H9 (cell line): ENCODE results near the gene UBE3B. TPM values are rescaled to one million over a fixed set of nuclear protein-coding genes. Genes with fewer than 3 reads are reported as not detected.

Source experiments
- DNase-seq: peaks from one replicate; pipeline ENCODE4 v3.0.0-alpha.2; 2017
- H2AFZ ChIP-seq: one replicate; pipeline ENCODE4 v1.6.1; 2013; ENCODE audit warnings: mild to moderate bottlenecking, low read length, control low read depth, moderate library complexity
- H2AK5ac ChIP-seq: 2 replicates; pipeline ENCODE4 v1.6.1; 2013; ENCODE audit warnings: low read length, control low read depth, mixed read lengths; ENCODE audit not compliant: insufficient read length
- H2BK120ac ChIP-seq: one replicate; pipeline ENCODE4 v1.6.1; 2013; ENCODE audit warnings: low read depth, mild to moderate bottlenecking, low read length, control low read depth, inconsistent platforms; ENCODE audit not compliant: poor library complexity, severe bottlenecking
- H2BK12ac ChIP-seq: 2 replicates; pipeline ENCODE4 v1.6.1; 2013; ENCODE audit warnings: low read length, control low read depth, mixed read lengths, low read depth; ENCODE audit not compliant: insufficient read length
- H2BK15ac ChIP-seq: 2 replicates; pipeline ENCODE4 v1.6.1; 2013; ENCODE audit warnings: low read depth, low read length, control low read depth
- H2BK20ac ChIP-seq: one replicate; pipeline ENCODE4 v1.6.1; 2013; ENCODE audit warnings: low read depth, mild to moderate bottlenecking, low read length, control low read depth, inconsistent platforms; ENCODE audit not compliant: poor library complexity, severe bottlenecking
- H2BK5ac ChIP-seq: 2 replicates; pipeline ENCODE4 v1.6.1; 2013; ENCODE audit warnings: low read length, control low read depth, mixed read lengths; ENCODE audit not compliant: insufficient read length
- H3K14ac ChIP-seq: 2 replicates; pipeline ENCODE4 v1.6.1; 2013; ENCODE audit warnings: low read length, control low read depth; ENCODE audit not compliant: insufficient read depth
- H3K18ac ChIP-seq: 2 replicates; pipeline ENCODE4 v1.6.1; 2013; ENCODE audit warnings: low read depth, mild to moderate bottlenecking, mixed read lengths, low read length, control low read depth; ENCODE audit not compliant: insufficient read length
- H3K23ac ChIP-seq: 2 replicates; pipeline ENCODE4 v1.6.1; 2013; ENCODE audit warnings: low read length, control low read depth, mixed read lengths, low read depth; ENCODE audit not compliant: insufficient read length
- H3K23me2 ChIP-seq: 2 replicates; pipeline ENCODE4 v1.6.1; 2013; ENCODE audit warnings: low read depth, mild to moderate bottlenecking, mixed read lengths, low read length, control low read depth; ENCODE audit not compliant: insufficient read length, poor library complexity, severe bottlenecking
- H3K27ac ChIP-seq: 2 replicates; pipeline ENCODE4 v1.5.1; 2013; ENCODE audit warnings: low read length, control low read depth, mixed read lengths, low read depth; ENCODE audit not compliant: insufficient read length
- H3K27me3 ChIP-seq: 2 replicates; pipeline ENCODE4 v1.6.1; 2013; ENCODE audit warnings: low read length, control low read depth, inconsistent platforms; ENCODE audit not compliant: insufficient read depth
- H3K4ac ChIP-seq: 2 replicates; pipeline ENCODE4 v1.6.1; 2013; ENCODE audit warnings: low read depth, mild to moderate bottlenecking, control low read depth, inconsistent platforms, low read length, moderate library complexity
- H3K4me1 ChIP-seq: 2 replicates; pipeline ENCODE4 v1.6.1; 2013; ENCODE audit warnings: low read length, control low read depth, inconsistent platforms; ENCODE audit not compliant: insufficient read depth
- H3K4me2 ChIP-seq: 2 replicates; pipeline ENCODE4 v1.6.1; 2013; ENCODE audit warnings: low read length, control low read depth, mixed read lengths; ENCODE audit not compliant: insufficient read length, insufficient read depth
- H3K56ac ChIP-seq: 2 replicates; pipeline ENCODE4 v1.6.1; 2013; ENCODE audit warnings: low read depth, mild to moderate bottlenecking, mixed read lengths, low read length, control low read depth; ENCODE audit not compliant: insufficient read length
- H3K79me1 ChIP-seq: 2 replicates; pipeline ENCODE4 v1.6.1; 2013; ENCODE audit warnings: low read depth, mild to moderate bottlenecking, moderate library complexity, low read length, control low read depth, inconsistent platforms; ENCODE audit not compliant: insufficient read depth, poor library complexity, severe bottlenecking
- H3K79me2 ChIP-seq: 2 replicates; pipeline ENCODE4 v1.6.1; 2013; ENCODE audit warnings: low read length, control low read depth, inconsistent platforms; ENCODE audit not compliant: insufficient read depth
- H3K9ac ChIP-seq: 2 replicates; pipeline ENCODE4 v1.6.1; 2013; ENCODE audit warnings: low read length, control low read depth, mixed read lengths; ENCODE audit not compliant: insufficient read length; ENCODE audit errors: extremely low read depth
- H3K9me3 ChIP-seq: one replicate; pipeline ENCODE4 v1.6.1; 2013; ENCODE audit warnings: low read depth, low read length, inconsistent platforms; ENCODE audit not compliant: control insufficient read depth
- H3T11ph ChIP-seq: one replicate; pipeline ENCODE4 v1.6.1; 2013; ENCODE audit warnings: mild to moderate bottlenecking, low read length, control low read depth, inconsistent platforms
- H4K20me1 ChIP-seq: one replicate; pipeline ENCODE4 v1.6.1; 2013; ENCODE audit not compliant: control insufficient read depth, insufficient read length, insufficient read depth
- H4K5ac ChIP-seq: 2 replicates; pipeline ENCODE4 v1.6.1; 2013; ENCODE audit warnings: low read depth, mild to moderate bottlenecking, mixed read lengths, low read length, control low read depth; ENCODE audit not compliant: insufficient read length
- H4K8ac ChIP-seq: replicated peaks from 2 replicates; pipeline ENCODE4 v1.6.1; 2013; ENCODE audit warnings: low read length, control low read depth, mixed read lengths, low read depth; ENCODE audit not compliant: insufficient read length
- H4K91ac ChIP-seq: 2 replicates; pipeline ENCODE4 v1.6.1; 2013; ENCODE audit warnings: low read depth, mild to moderate bottlenecking, moderate library complexity, mixed read lengths, low read length, control low read depth; ENCODE audit not compliant: insufficient read length
- H3K27ac Mint-ChIP-seq, 3 experiments: 2 replicates in 2 of 3; 3 replicates in 1 of 3; pipeline ENCODE4 v1.8.0; 2020 to 2021; ENCODE audit warnings: mixed read lengths in 3 of 3, mild to moderate bottlenecking in 1 of 3, moderate library complexity in 1 of 3
- H3K27me3 Mint-ChIP-seq: 2 replicates; pipeline ENCODE4 v1.8.0; 2021; ENCODE audit warnings: low read depth, mild to moderate bottlenecking, moderate library complexity, mixed read lengths
- H3K36me3 Mint-ChIP-seq, 3 experiments: 2 replicates in 2 of 3; 3 replicates in 1 of 3; pipeline ENCODE4 v1.8.0; 2020 to 2021; ENCODE audit warnings: low read depth in 3 of 3, mixed read lengths in 3 of 3; ENCODE audit not compliant: insufficient read depth in 1 of 3
- H3K4me1 Mint-ChIP-seq, 2 experiments: 2 replicates each; pipeline ENCODE4 v1.8.0; 2020; ENCODE audit warnings: mixed read lengths in 2 of 2
- H3K4me3 Mint-ChIP-seq, 2 experiments: 2 replicates in 1 of 2; 3 replicates in 1 of 2; pipeline ENCODE4 v1.8.0; 2020 to 2021; ENCODE audit warnings: mild to moderate bottlenecking in 2 of 2, mixed read lengths in 2 of 2, moderate library complexity in 1 of 2
- H3K9me3 Mint-ChIP-seq, 2 experiments: 2 replicates in 1 of 2; 3 replicates in 1 of 2; pipeline ENCODE4 v1.8.0; 2020; ENCODE audit warnings: mild to moderate bottlenecking in 2 of 2, mixed read lengths in 2 of 2, moderate library complexity in 1 of 2
- CTCF ChIP-seq: fragments of 200-600 bp; sonication (generic); conservative IDR thresholded peaks from 3 replicates; pipeline ENCODE4 v1.8.0; 2021; ENCODE audit warnings: antibody characterized with exemption, mild to moderate bottlenecking
- WGBS: extraction: QIAGEN DNeasy Blood & Tissue Kit; methylation state at CpG from one replicate; pipeline ENCODE4 v1.1.7; 2013; ENCODE audit warnings: missing lambda C conversion rate, low lambda C conversion rate, mixed read lengths; ENCODE audit not compliant: insufficient read length; ENCODE audit errors: extremely low coverage; 5-methylcytosine and 5-hydroxymethylcytosine counted together
- total RNA-seq: library from RNA; stranded (reverse); gene quantifications from 2 replicates; pipeline ENCODE4 v1.2.1, GENCODE V29; 2021

Gene UBE3B
- total RNA-seq, 1 experiment from 2014 or later: 24.2 TPM

DNA sequence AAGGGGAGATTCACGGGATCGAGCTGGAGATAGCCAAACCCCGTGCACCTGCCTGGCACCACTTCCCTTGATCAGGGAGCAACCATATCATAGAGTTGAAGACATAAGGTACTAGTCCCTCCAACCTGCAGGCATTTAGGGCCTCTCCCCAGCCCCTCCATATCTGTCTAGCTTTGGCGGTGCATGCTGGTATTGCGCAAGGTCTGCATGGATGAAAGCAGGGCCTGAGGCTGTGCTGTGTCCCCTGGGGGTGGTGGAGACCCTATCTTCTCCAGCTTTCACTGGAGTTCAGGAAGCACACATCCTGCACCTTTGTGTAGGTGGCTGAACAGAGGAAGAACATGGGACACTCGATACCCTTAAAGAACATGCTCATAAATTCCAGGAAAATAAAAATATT lies 47.2 kb upstream of the UBE3B start:
- no peaks in the 10 kb centered on the region for H3K79me1 ChIP-seq
- Mint-ChIP-seq H3K36me3 (no peaks in the 10 kb centered on the region), H3K9me3 (no peaks in the 10 kb centered on the region; a peak in 1 of 5 replicates), H3K4me3 (no peak overlapping the region), H3K27ac (peak overlapping the region in 1 of 3 experiments; percentile 59; a peak in 1 of 7 replicates), H3K4me1 (peaks cover 23 to 24% of the 10 kb centered on the region in 2 experiments), H3K27me3 (no peaks in the 10 kb centered on the region; the same call in 1 of the 2 replicates)
- no peak overlapping the region for H2AFZ ChIP-seq
- no peak overlapping the region for H4K91ac ChIP-seq
- H3K18ac ChIP-seq: no peak overlapping the region
- no peak overlapping the region for H3T11ph ChIP-seq
- no peak overlapping the region for H3K27ac ChIP-seq
- DNase-seq: no peak
- H3K9ac ChIP-seq: no peak overlapping the region
- no CpG with 5 or more reads among the region's 6 CpGs for WGBS
- H3K23ac ChIP-seq: no peak overlapping the region
- no peak for TF ChIP-seq CTCF
- no peaks in the 10 kb centered on the region for H3K23me2 ChIP-seq
- H3K27me3 ChIP-seq: no peaks in the 10 kb centered on the region
- no peaks in the 10 kb centered on the region for H3K9me3 ChIP-seq
- no peak overlapping the region for H2BK12ac ChIP-seq
- no peak overlapping the region for H3K56ac ChIP-seq
- no peak overlapping the region for H3K4me2 ChIP-seq
- H4K8ac ChIP-seq: no peak overlapping the region
- H3K4me1 ChIP-seq: peaks cover 2% of the 10 kb centered on the region; the same call in 1 of the 2 replicates
- no peak overlapping the region for H2BK20ac ChIP-seq
- H2BK5ac ChIP-seq: no peak overlapping the region
- no peak overlapping the region for H2BK120ac ChIP-seq
- no peak overlapping the region for H4K5ac ChIP-seq
- no peak overlapping the region for H2AK5ac ChIP-seq
- H2BK15ac ChIP-seq: no peak overlapping the region
- H3K79me2 ChIP-seq: no peaks in the 10 kb centered on the region
- no peak overlapping the region for H3K14ac ChIP-seq
- no peak overlapping the region for H3K4ac ChIP-seq
- H4K20me1 ChIP-seq: no peaks in the 10 kb centered on the region
